Measurements from ENCODE around the gene GGA1.

Gene GGA1

GRCh38 chr22:37672920-37673455, 64.4 kb downstream of the GGA1 start:
- Histone ChIP-seq H3K27me3 (ENCODE audit: insufficient read depth, low read length, poor library complexity) (no peaks in the 10 kb centered on the region), H3K23ac (ENCODE audit: low read length) (no peak overlapping the region), H3K4me2 (ENCODE audit: low read length) (no peak overlapping the region), H3K4ac (ENCODE audit: low read depth, low read length) (no peak overlapping the region), H3K9ac (ENCODE audit: low read length) (no peak overlapping the region), H3K18ac (ENCODE audit: low read length) (no peak overlapping the region), H3K4me1 (ENCODE audit: control insufficient read depth, low read depth, low read length) (no peaks in the 10 kb centered on the region), H4K8ac (ENCODE audit: low read depth, low read length) (no peak overlapping the region), H4K5ac (ENCODE audit: low read length) (no peak overlapping the region), H3K27ac (ENCODE audit: low read depth, low read length) (no peak overlapping the region), H2AK5ac (ENCODE audit: low read length) (no peak overlapping the region), H3K79me2 (ENCODE audit: control insufficient read depth, insufficient read depth, low read length) (no peaks in the 10 kb centered on the region), H3K79me1 (ENCODE audit: low read length) (no peaks in the 10 kb centered on the region), H3K56ac (ENCODE audit: low read length) (no peak overlapping the region), H3K36me3 (ENCODE audit: control insufficient read depth, insufficient read depth, low read length) (no peaks in the 10 kb centered on the region), H2BK5ac (ENCODE audit: low read length) (no peak overlapping the region), H2BK120ac (ENCODE audit: low read depth, low read length) (no peak overlapping the region), H2BK15ac (replicated peaks; ENCODE audit: low read depth) (no peak overlapping the region), H3K4me3 (ENCODE audit: low read length) (no peak overlapping the region)
- DNase-seq, result no peak
- no CpG with 5 or more reads among the region's 11 CpGs for WGBS (ENCODE audit: extremely low coverage, insufficient coverage, low lambda C conversion rate)

GRCh38 chr22:37674248-37674647, 65.6 kb downstream of the GGA1 start:
- no CpG with 5 or more reads among the region's 12 CpGs for WGBS (ENCODE audit: extremely low coverage, insufficient coverage, low lambda C conversion rate)
- Histone ChIP-seq H3K4me1 (ENCODE audit: control insufficient read depth, low read depth, low read length) (no peaks in the 10 kb centered on the region), H3K79me2 (ENCODE audit: control insufficient read depth, insufficient read depth, low read length) (no peaks in the 10 kb centered on the region), H4K8ac (ENCODE audit: low read depth, low read length) (no peak overlapping the region), H3K27me3 (ENCODE audit: insufficient read depth, low read length, poor library complexity) (no peaks in the 10 kb centered on the region), H3K18ac (ENCODE audit: low read length) (no peak overlapping the region), H3K36me3 (ENCODE audit: control insufficient read depth, insufficient read depth, low read length) (peaks cover 1% of the 10 kb centered on the region), H3K4me3 (ENCODE audit: low read length) (no peak overlapping the region), H3K79me1 (ENCODE audit: low read length) (no peaks in the 10 kb centered on the region), H2BK120ac (ENCODE audit: low read depth, low read length) (no peak overlapping the region), H3K23ac (ENCODE audit: low read length) (no peak overlapping the region), H2BK5ac (ENCODE audit: low read length) (no peak overlapping the region), H3K27ac (ENCODE audit: low read depth, low read length) (no peak overlapping the region), H4K5ac (ENCODE audit: low read length) (no peak overlapping the region), H3K4ac (ENCODE audit: low read depth, low read length) (no peak overlapping the region), H2AK5ac (ENCODE audit: low read length) (no peak overlapping the region), H3K9ac (ENCODE audit: low read length) (no peak overlapping the region), H3K56ac (ENCODE audit: low read length) (no peak overlapping the region), H3K4me2 (ENCODE audit: low read length) (no peak overlapping the region), H2BK15ac (replicated peaks; ENCODE audit: low read depth) (no peak overlapping the region)
- no peak for DNase-seq

- Histone ChIP-seq H3K27ac (ENCODE audit: low read depth, low read length) (no peak within 1 kb of the TSS), H3K36me3 (ENCODE audit: control insufficient read depth, insufficient read depth, low read length) (peaks cover 1% of the 10 kb centered on the region), H2AK5ac (ENCODE audit: low read length) (no peak within 1 kb of the TSS), H3K79me1 (ENCODE audit: low read length) (no peaks in the 10 kb centered on the region), H3K23ac (ENCODE audit: low read length) (no peak within 1 kb of the TSS), H3K56ac (ENCODE audit: low read length) (peak within 1 kb of the TSS; percentile 79), H4K5ac (ENCODE audit: low read length) (no peak within 1 kb of the TSS), H2BK5ac (ENCODE audit: low read length) (no peak within 1 kb of the TSS), H3K4me3 (ENCODE audit: low read length) (no peak within 1 kb of the TSS), H3K4me1 (ENCODE audit: control insufficient read depth, low read depth, low read length) (no peaks in the 10 kb centered on the region), H3K27me3 (ENCODE audit: insufficient read depth, low read length, poor library complexity) (no peaks in the 10 kb centered on the region), H3K79me2 (ENCODE audit: control insufficient read depth, insufficient read depth, low read length) (no peaks in the 10 kb centered on the region), H3K9ac (ENCODE audit: low read length) (peak within 1 kb of the TSS; percentile 71), H2BK15ac (replicated peaks; ENCODE audit: low read depth) (no peak within 1 kb of the TSS), H3K4ac (ENCODE audit: low read depth, low read length) (peak within 1 kb of the TSS; percentile 40), H2BK120ac (ENCODE audit: low read depth, low read length) (no peak within 1 kb of the TSS), H4K8ac (ENCODE audit: low read depth, low read length) (no peak within 1 kb of the TSS), H3K4me2 (ENCODE audit: low read length) (peak within 1 kb of the TSS; percentile 49), H3K18ac (ENCODE audit: low read length) (peak within 1 kb of the TSS; percentile 15)
- WGBS (ENCODE audit: extremely low coverage, insufficient coverage, low lambda C conversion rate), result no CpG with 5 or more reads among the region's 34 CpGs
- DNase-seq, result peak; percentile 64
Measured at GRCh38 chr22:37674951-37675929, 66.6 kb downstream of the GGA1 start, which contains the start of gene LGALS1. LGALS1 (plus strand) TSS chr22:37675636; CDS start chr22:37675703, 67 bp downstream.

- no peak overlapping the region for H4K8ac ChIP-seq (ENCODE audit: low read depth, low read length)
- H3K4me3 ChIP-seq (ENCODE audit: low read length), result peak overlapping the region; percentile 22
- peak overlapping the region; percentile 49 for H3K4me2 ChIP-seq (ENCODE audit: low read length)
- H2BK5ac ChIP-seq (ENCODE audit: low read length), result no peak overlapping the region
- peaks cover 1% of the 10 kb centered on the region for H3K36me3 ChIP-seq (ENCODE audit: control insufficient read depth, insufficient read depth, low read length)
- H4K5ac ChIP-seq (ENCODE audit: low read length), result no peak overlapping the region
- no peak overlapping the region for H3K23ac ChIP-seq (ENCODE audit: low read length)
- H2BK15ac ChIP-seq (replicated peaks; ENCODE audit: low read depth), result no peak overlapping the region
- H2AK5ac ChIP-seq (ENCODE audit: low read length), result no peak overlapping the region
- peak overlapping the region; percentile 79 for H3K56ac ChIP-seq (ENCODE audit: low read length)
- no CpG with 5 or more reads among the region's 17 CpGs for WGBS (ENCODE audit: extremely low coverage, insufficient coverage, low lambda C conversion rate)
- peak overlapping the region; percentile 15 for H3K18ac ChIP-seq (ENCODE audit: low read length)
- H3K27me3 ChIP-seq (ENCODE audit: insufficient read depth, low read length, poor library complexity), result no peaks in the 10 kb centered on the region
- peak overlapping the region; percentile 32 for H3K27ac ChIP-seq (ENCODE audit: low read depth, low read length)
- H3K79me2 ChIP-seq (ENCODE audit: control insufficient read depth, insufficient read depth, low read length), result no peaks in the 10 kb centered on the region
- no peaks in the 10 kb centered on the region for H3K79me1 ChIP-seq (ENCODE audit: low read length)
- DNase-seq, result no peak
- peak overlapping the region; percentile 71 for H3K9ac ChIP-seq (ENCODE audit: low read length)
- no peak overlapping the region for H2BK120ac ChIP-seq (ENCODE audit: low read depth, low read length)
- H3K4me1 ChIP-seq (ENCODE audit: control insufficient read depth, low read depth, low read length), result no peaks in the 10 kb centered on the region
- H3K4ac ChIP-seq (ENCODE audit: low read depth, low read length), result peak overlapping the region; percentile 40
Measured at GRCh38 chr22:37675930-37676735, 67.5 kb downstream of the GGA1 start.

- Histone ChIP-seq H3K4me2 (ENCODE audit: low read length) (peak overlapping the region; percentile 87), H3K4me1 (ENCODE audit: control insufficient read depth, low read depth, low read length) (no peaks in the 10 kb centered on the region), H3K36me3 (ENCODE audit: control insufficient read depth, insufficient read depth, low read length) (peaks cover 1% of the 10 kb centered on the region), H3K4ac (ENCODE audit: low read depth, low read length) (peak overlapping the region; percentile 75), H3K4me3 (ENCODE audit: low read length) (peak overlapping the region; percentile 35), H4K8ac (ENCODE audit: low read depth, low read length) (no peak overlapping the region), H2AK5ac (ENCODE audit: low read length) (no peak overlapping the region), H3K23ac (ENCODE audit: low read length) (no peak overlapping the region), H3K79me2 (ENCODE audit: control insufficient read depth, insufficient read depth, low read length) (no peaks in the 10 kb centered on the region), H2BK15ac (replicated peaks; ENCODE audit: low read depth) (no peak overlapping the region), H4K5ac (ENCODE audit: low read length) (no peak overlapping the region), H3K79me1 (ENCODE audit: low read length) (no peaks in the 10 kb centered on the region), H2BK5ac (ENCODE audit: low read length) (no peak overlapping the region), H2BK120ac (ENCODE audit: low read depth, low read length) (no peak overlapping the region), H3K27ac (ENCODE audit: low read depth, low read length) (peak overlapping the region; percentile 32), H3K9ac (ENCODE audit: low read length) (peak overlapping the region; percentile 71), H3K56ac (ENCODE audit: low read length) (peak overlapping the region; percentile 82), H3K18ac (ENCODE audit: low read length) (peak overlapping the region; percentile 15), H3K27me3 (ENCODE audit: insufficient read depth, low read length, poor library complexity) (no peaks in the 10 kb centered on the region)
- DNase-seq, result peak; percentile 98
- WGBS (ENCODE audit: extremely low coverage, insufficient coverage, low lambda C conversion rate), result no CpG with 5 or more reads among the region's 42 CpGs
Measured at GRCh38 chr22:37676736-37677492, 68.3 kb downstream of the GGA1 start.

Data from mesendoderm (in vitro differentiated cells).